Naive B cell (primary cell): ENCODE measurements around the gene STEAP1. TPM values are rescaled to one million over a fixed set of nuclear protein-coding genes. Genes with fewer than 3 reads are reported as not detected.
"Not testable (repeated sequence)": the region's sequence is repeated elsewhere in the genome, so short reads cannot be mapped to it uniquely, and the experiment has no call there.

Source experiments
- ATAC-seq, 2 donors: fragments of 150-1000 bp; cut with Tn5 transposase; 2 replicates each; pipeline ENCODE4 v1.10.0; 2021; ENCODE audit warnings: low read depth in 2 of 2, mild to moderate bottlenecking in 2 of 2, moderate library complexity in 2 of 2
- DNase-seq: peaks from one replicate; pipeline ENCODE4 v3.0.0; 2022
- H3K27ac Mint-ChIP-seq, 6 donors: one replicate each; pipeline ENCODE4 v1.8.0; 2020 to 2022; ENCODE audit warnings: mild to moderate bottlenecking in 6 of 6, mixed read lengths in 6 of 6, moderate library complexity in 5 of 6, inconsistent platforms in 2 of 6
- H3K27me3 Mint-ChIP-seq, 3 donors: one replicate each; pipeline ENCODE4 v1.8.0; 2021 to 2022; ENCODE audit warnings: mixed read lengths in 3 of 3, mild to moderate bottlenecking in 1 of 3
- H3K36me3 Mint-ChIP-seq, 2 donors: one replicate each; pipeline ENCODE4 v1.8.0; 2020 to 2022; ENCODE audit warnings: mixed read lengths in 2 of 2, inconsistent platforms in 1 of 2, mild to moderate bottlenecking in 1 of 2
- H3K4me1 Mint-ChIP-seq, 3 donors: one replicate each; pipeline ENCODE4 v1.8.0; 2020 to 2022; ENCODE audit warnings: mixed read lengths in 3 of 3, inconsistent platforms in 1 of 3, mild to moderate bottlenecking in 1 of 3, moderate library complexity in 1 of 3
- H3K4me3 Mint-ChIP-seq, 8 donors: one replicate each; pipeline ENCODE4 v1.8.0; 2020 to 2022; ENCODE audit warnings: mild to moderate bottlenecking in 8 of 8, mixed read lengths in 8 of 8, moderate library complexity in 8 of 8, inconsistent platforms in 2 of 8
- H3K9me3 Mint-ChIP-seq, 7 donors: one replicate each; pipeline ENCODE4 v1.8.0; 2020 to 2022; ENCODE audit warnings: mixed read lengths in 7 of 7, mild to moderate bottlenecking in 5 of 7, inconsistent platforms in 2 of 7, moderate library complexity in 1 of 7
- polyA plus RNA-seq, 6 donors: library from polyadenylated mRNA; unstranded; fragments of 300-500 nt; fragmentation: Illumina TruSeq; gene quantifications; one replicate each; pipeline ENCODE4 v1.2.3, GENCODE V29; 2021; ENCODE audit warnings: low read depth in 6 of 6

STEAP1 gene
- polyA plus RNA-seq, 6 donors from 2014 or later: 0.83 TPM; not detected in 5

DNA sequence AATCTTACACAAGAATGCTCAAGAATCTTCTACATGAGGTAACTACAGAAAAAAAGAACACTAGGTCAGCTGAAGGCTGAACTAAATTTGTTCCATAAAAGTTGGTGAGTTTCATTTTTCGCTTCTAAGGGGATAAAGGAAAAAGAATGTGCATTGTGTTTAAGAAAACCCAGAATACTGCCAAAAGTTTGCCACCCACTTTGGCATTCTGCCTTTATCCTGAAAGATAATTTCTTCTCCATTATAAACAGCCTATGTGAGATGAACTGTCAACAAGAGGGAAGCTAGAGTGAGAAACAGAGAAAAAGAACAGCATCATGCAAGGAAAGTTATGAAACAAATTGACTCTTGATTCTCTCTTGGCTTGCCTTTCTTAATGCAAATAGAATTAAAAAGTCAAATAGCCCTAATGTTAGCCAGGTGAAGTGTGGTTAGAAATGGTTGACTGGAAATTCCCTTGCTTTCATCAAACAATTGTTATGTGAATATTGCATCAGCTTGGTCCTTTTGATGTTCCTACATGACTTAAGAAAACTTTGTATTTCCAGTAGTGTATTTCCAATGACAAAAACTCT is 25.8 kb downstream of the STEAP1 start:
- H3K9me3 Mint-ChIP-seq: peaks cover 0 to 19% (median 7%) of the 10 kb centered on the region in 7 donors
- peaks cover 0 to 7% (median 6%) of the 10 kb centered on the region in 3 donors for H3K4me1 Mint-ChIP-seq
- DNase-seq: no peak
- peaks cover 0 to 5% of the 10 kb centered on the region in 2 donors for H3K36me3 Mint-ChIP-seq
- no peak overlapping the region for H3K27ac Mint-ChIP-seq
- no peak for ATAC-seq
- peaks cover 0 to 7% (median 0%) of the 10 kb centered on the region in 3 donors for H3K27me3 Mint-ChIP-seq
- H3K4me3 Mint-ChIP-seq: no peak overlapping the region

GRCh38 chr7:90180649-90181048 is 26.4 kb downstream of the STEAP1 start:
- peaks cover 0 to 7% (median 6%) of the 10 kb centered on the region in 3 donors for H3K4me1 Mint-ChIP-seq
- no peak for DNase-seq

GRCh38 chr7:90181485-90181884 is 27.2 kb downstream of the STEAP1 start:
- peaks cover 0 to 16% (median 5%) of the 10 kb centered on the region in 7 donors for H3K9me3 Mint-ChIP-seq
- no peak overlapping the region for H3K27ac Mint-ChIP-seq
- peaks cover 0 to 7% (median 6%) of the 10 kb centered on the region in 3 donors for H3K4me1 Mint-ChIP-seq
- DNase-seq (no peak), ATAC-seq (no peak)
- H3K36me3 Mint-ChIP-seq: no peaks in the 10 kb centered on the region
- no peak overlapping the region for H3K4me3 Mint-ChIP-seq
- H3K27me3 Mint-ChIP-seq: peaks cover 0 to 7% (median 0%) of the 10 kb centered on the region in 3 donors

More at GRCh38 chr7:90180649-90181048, 26.4 kb downstream of the STEAP1 start:
- Mint-ChIP-seq H3K27ac (no peak overlapping the region), H3K4me3 (no peak overlapping the region), H3K27me3 (peaks cover 0 to 7% (median 0%) of the 10 kb centered on the region in 3 donors), H3K9me3 (peaks cover 0 to 22% (median 9%) of the 10 kb centered on the region in 7 donors), H3K36me3 (peaks cover 0 to 5% of the 10 kb centered on the region in 2 donors)
- ATAC-seq: no peak

DNA sequence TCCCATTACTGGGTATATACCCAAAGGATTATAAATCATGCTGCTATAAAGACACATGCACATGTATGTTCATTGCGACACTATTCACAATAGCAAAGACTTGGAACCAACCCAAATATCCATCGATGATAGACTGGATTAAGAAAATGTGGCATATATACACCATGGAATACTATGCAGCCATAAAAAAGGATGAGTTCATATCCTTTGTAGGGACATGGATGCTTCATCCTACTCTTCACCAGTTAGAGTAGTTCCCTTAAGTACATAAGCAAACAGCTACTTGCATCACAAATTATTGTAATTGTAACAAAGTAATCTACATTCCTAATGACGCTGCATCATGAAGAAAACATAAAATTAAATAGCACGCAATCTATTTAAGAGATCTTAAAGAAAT is 32.0 kb downstream of the STEAP1 start:
- H3K4me1 Mint-ChIP-seq, ATAC-seq, DNase-seq, H3K27me3 Mint-ChIP-seq, H3K27ac Mint-ChIP-seq, H3K4me3 Mint-ChIP-seq, H3K36me3 Mint-ChIP-seq: not testable (repeated sequence)
- H3K9me3 Mint-ChIP-seq: peaks cover 0 to 22% (median 8%) of the 10 kb centered on the region in 7 donors

DNA sequence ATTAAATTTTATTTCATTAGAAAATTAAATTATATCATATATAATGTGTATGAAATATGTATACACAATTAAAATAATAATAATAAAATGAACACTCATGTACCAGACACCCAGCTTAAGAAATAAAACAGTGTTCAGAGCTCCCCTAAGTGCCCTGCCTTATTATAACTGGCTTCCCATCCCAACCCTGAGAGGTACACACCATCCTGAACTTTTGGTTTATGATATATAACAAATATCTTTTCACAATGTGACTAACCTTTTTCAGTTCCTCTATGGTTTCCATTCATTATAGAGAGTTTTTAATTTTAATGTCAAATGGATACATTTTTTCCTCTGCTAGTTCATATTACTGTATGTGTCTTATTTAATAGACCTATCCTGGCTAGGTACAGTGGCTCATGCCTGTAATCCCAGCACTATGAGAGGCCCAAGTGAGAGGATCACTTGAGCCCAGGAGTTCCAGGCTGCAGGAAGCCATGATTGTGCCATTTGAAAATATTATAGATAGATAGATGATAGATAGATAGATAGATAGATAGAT is 33.3 kb downstream of the STEAP1 start:
- Mint-ChIP-seq H3K27me3 (peaks cover 0 to 7% (median 0%) of the 10 kb centered on the region in 3 donors), H3K27ac (peak overlapping the region in 1 of 6 donors; percentile 34), H3K36me3 (no peaks in the 10 kb centered on the region), H3K9me3 (peaks cover 0 to 34% (median 10%) of the 10 kb centered on the region in 7 donors), H3K4me1 (no peaks in the 10 kb centered on the region), H3K4me3 (no peak overlapping the region)
- no peak for DNase-seq
- ATAC-seq: no peak

DNA sequence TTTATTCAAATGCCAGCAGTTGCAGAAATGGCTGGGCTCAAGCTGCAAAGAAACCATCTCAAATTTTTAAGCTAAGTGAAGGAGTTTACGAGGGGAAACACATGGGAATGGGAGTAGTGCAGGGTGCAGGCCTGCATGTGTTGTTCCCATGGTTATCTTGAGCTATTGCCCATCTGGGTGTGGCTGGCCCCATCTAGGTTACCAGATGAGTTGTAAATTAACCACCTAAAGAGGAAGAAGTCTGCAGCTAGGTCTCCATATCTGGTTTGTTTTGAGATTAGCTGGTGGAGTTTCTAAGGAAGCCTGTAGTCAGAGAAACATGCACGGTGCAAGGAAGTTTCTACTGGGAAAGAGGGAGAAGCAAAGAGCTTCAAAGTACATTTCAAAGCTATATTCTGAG is 34.0 kb downstream of the STEAP1 start:
- Mint-ChIP-seq H3K36me3 (no peaks in the 10 kb centered on the region), H3K4me3 (no peak overlapping the region), H3K27ac (peak overlapping the region in 1 of 6 donors; percentile 34), H3K27me3 (peaks cover 0 to 2% (median 0%) of the 10 kb centered on the region in 3 donors), H3K9me3 (peaks cover 0 to 41% (median 7%) of the 10 kb centered on the region in 7 donors), H3K4me1 (no peaks in the 10 kb centered on the region)
- no peak for ATAC-seq
- no peak for DNase-seq

GRCh38 chr7:90190995-90191394 is 36.7 kb downstream of the STEAP1 start:
- H3K9me3 Mint-ChIP-seq: peaks cover 0 to 31% (median 5%) of the 10 kb centered on the region in 7 donors
- H3K4me3 Mint-ChIP-seq: no peak overlapping the region
- H3K4me1 Mint-ChIP-seq: no peaks in the 10 kb centered on the region
- H3K27me3 Mint-ChIP-seq: peaks cover 0 to 7% (median under 1%) of the 10 kb centered on the region in 3 donors
- ATAC-seq (no peak), DNase-seq (no peak)
- H3K27ac Mint-ChIP-seq: no peak overlapping the region
- H3K36me3 Mint-ChIP-seq: no peaks in the 10 kb centered on the region

DNA sequence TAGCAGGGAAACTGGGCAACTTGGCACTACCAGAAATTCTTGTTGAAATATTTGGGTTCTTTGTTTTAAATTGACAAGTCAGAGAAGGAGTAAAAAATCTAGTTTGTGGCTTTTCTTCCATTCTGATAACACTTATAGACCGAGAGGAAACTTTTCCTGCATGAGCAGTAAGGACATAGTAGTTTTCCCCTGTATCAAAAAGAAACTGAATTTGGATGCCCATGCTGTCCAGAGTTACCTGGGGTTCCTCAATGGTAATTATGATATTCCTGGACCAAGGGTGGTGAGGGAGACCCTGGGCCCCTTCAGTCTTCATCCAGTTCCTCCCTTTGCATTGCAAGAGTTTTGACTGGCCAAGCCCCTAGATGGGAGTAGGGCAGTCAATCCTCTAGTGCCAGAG is 37.4 kb downstream of the STEAP1 start:
- no peak for DNase-seq
- Mint-ChIP-seq H3K27me3 (peaks cover 0 to 9% (median 4%) of the 10 kb centered on the region in 3 donors), H3K4me3 (no peak overlapping the region), H3K27ac (no peak overlapping the region), H3K36me3 (no peaks in the 10 kb centered on the region), H3K9me3 (peaks cover 0 to 31% (median 5%) of the 10 kb centered on the region in 7 donors), H3K4me1 (no peaks in the 10 kb centered on the region)
- no peak for ATAC-seq

- DNase-seq (no peak), ATAC-seq (no peak)
- Mint-ChIP-seq H3K4me3 (no peak overlapping the region), H3K27me3 (peaks cover 0 to 9% (median 4%) of the 10 kb centered on the region in 3 donors), H3K27ac (no peak overlapping the region), H3K4me1 (no peaks in the 10 kb centered on the region), H3K9me3 (peaks cover 0 to 31% (median 5%) of the 10 kb centered on the region in 7 donors), H3K36me3 (no peaks in the 10 kb centered on the region)
These were observed 38.8 kb downstream of the STEAP1 start for GRCh38 chr7:90192876-90193750.

DNA sequence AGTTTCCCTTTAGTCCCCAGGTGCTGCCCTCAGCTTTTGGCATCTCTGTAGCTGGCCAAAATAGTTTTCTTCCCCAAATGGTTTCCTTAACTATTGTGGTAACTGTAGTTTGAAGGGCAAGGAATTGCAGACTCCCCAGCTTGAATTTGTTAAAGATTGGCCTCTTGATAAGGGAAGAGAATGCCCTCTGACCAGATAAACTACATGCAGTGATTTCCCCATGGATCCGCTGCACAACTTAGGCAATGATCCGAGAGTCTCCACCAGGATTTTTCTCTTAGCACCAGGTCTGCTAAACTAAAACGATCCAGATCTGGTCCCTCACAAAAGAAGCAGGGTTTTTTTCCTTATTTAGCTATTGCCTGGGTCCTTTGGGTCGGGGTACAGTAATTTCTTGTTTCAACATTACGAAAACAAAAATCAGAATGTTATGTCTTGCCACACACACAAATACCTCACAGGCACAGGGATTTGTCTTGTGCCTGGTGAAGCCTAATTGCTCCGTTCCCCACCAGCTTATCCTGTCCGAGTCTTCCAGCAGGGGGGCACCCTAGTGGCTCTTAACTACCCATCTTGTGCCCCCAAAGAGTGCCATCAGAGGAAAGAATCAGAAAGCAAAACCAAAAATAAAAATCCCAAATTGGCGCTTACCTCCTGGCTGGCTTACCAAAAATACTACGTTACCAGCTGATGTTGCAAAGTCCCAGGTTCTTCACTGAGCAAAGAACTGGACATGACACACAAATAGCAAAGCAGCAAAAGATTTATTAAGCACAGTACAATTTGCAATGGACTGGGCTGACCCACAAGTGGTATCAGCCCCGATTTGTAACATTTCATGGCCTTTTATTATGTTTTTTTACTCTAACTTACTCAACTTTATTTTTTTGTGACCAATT is 40.9 kb downstream of the STEAP1 start:
- no peak overlapping the region for H3K4me3 Mint-ChIP-seq
- H3K9me3 Mint-ChIP-seq: peaks cover 0 to 27% (median 3%) of the 10 kb centered on the region in 7 donors
- no peak for ATAC-seq
- no peak overlapping the region for H3K27ac Mint-ChIP-seq
- no peaks in the 10 kb centered on the region for H3K36me3 Mint-ChIP-seq
- peaks cover 0 to 9% (median 4%) of the 10 kb centered on the region in 3 donors for H3K27me3 Mint-ChIP-seq
- no peaks in the 10 kb centered on the region for H3K4me1 Mint-ChIP-seq
- DNase-seq: no peak

DNA sequence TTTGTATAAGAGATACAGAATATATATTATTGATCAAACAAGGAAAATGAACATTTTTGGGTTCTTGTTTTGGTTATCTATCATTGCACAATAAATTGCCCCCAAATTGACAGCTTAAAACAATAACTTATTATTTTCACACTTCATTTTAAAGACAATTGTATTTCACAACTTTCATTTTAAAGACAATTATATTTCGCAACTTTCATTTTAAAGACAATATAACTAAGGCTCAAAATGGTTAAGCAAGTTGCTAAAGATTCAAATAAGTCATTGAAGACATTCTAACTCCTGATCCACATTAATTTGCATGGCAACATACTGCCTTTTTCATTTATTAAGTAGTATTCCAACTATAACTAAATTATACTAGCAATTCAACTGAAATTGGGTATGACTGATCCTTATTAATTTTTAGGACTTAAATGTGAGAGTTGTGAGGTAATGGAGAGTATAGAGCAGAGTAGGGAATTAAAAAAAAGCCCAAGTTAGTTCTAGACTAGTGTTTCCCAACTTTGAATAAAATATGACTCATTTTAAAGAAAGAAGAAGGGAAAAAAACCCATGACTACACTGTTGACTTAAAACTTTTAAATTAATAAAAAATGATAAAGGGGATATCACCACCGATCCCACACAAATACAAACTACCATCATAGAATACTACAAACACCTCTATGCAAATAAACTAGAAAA is 47.4 kb downstream of the STEAP1 start:
- no peaks in the 10 kb centered on the region for H3K27me3 Mint-ChIP-seq
- no peak for ATAC-seq

GRCh38 chr7:90207956-90208355 is 53.7 kb downstream of the STEAP1 start:
- Mint-ChIP-seq H3K4me1 (peaks cover 0 to 6% (median 3%) of the 10 kb centered on the region in 3 donors), H3K9me3 (peaks cover 0 to 5% (median 0%) of the 10 kb centered on the region in 7 donors), H3K4me3 (no peak overlapping the region), H3K36me3 (no peaks in the 10 kb centered on the region), H3K27me3 (peaks cover 0 to 24% (median 23%) of the 10 kb centered on the region in 3 donors), H3K27ac (no peak overlapping the region)
- ATAC-seq: no peak
- no peak for DNase-seq

More for the DNA sequence above, 47.4 kb downstream of the STEAP1 start:
- no peak overlapping the region for H3K4me3 Mint-ChIP-seq
- DNase-seq: no peak
- no peaks in the 10 kb centered on the region for H3K36me3 Mint-ChIP-seq
- peaks cover 0 to 3% (median 0%) of the 10 kb centered on the region in 7 donors for H3K9me3 Mint-ChIP-seq
- no peaks in the 10 kb centered on the region for H3K4me1 Mint-ChIP-seq
- H3K27ac Mint-ChIP-seq: no peak overlapping the region
